ENCODE measurements around the gene NPLOC4. TPM values are rescaled to one million over a fixed set of nuclear protein-coding genes. Genes with fewer than 3 reads are reported as not detected.

Gene NPLOC4
- total and polyA plus RNA-seq, 2 of the 8 experiments (the other 6 are each of a cell fraction or from before 2014, with no cell fraction given): 70.7 to 92.7 TPM

GRCh38 chr17:81518785-81519283 lies 118.1 kb downstream of the NPLOC4 start:
- Histone ChIP-seq H4K8ac (ENCODE audit: extremely low read depth, insufficient read depth, low read length) (peak overlapping the region; percentile 76), H4K91ac (replicated peaks; ENCODE audit: insufficient read length, low read length) (peak overlapping the region; percentile 65), H3K14ac (ENCODE audit: insufficient read length) (no peak overlapping the region), H4K5ac (ENCODE audit: insufficient read length, low read depth, low read length) (no peak overlapping the region), H3K4me3 (ENCODE audit: extremely low read depth in 1 of 4, insufficient read depth in 2 of 4, low read depth in 3 of 4, low read length in 4 of 4) (peak overlapping the region; percentile 43 to 73 (median 46)), H2AFZ (ENCODE audit: low read length) (peak overlapping the region; percentile 17; the same call in 1 of the 2 replicates), H3K56ac (replicated peaks; ENCODE audit: insufficient read length, low read depth, low read length) (peak overlapping the region; percentile 30), H3K79me2 (ENCODE audit: control insufficient read depth in 1 of 2, insufficient read depth in 2 of 2, low read length in 2 of 2) (peaks cover 0 to 13% of the 10 kb centered on the region in 2 experiments; a peak in 2 of 4 replicates), H3K23ac (ENCODE audit: insufficient read length) (no peak overlapping the region), H3K4ac (replicated peaks; ENCODE audit: insufficient read length, low read depth, low read length) (peak overlapping the region; percentile 91), H2BK5ac (ENCODE audit: low read depth, low read length) (no peak overlapping the region), H3K4me1 (replicated peaks in 1 of 4; ENCODE audit: control insufficient read depth in 3 of 4, insufficient read depth in 4 of 4, low read length in 3 of 4) (peaks cover 0 to 57% (median 31%) of the 10 kb centered on the region in 4 experiments; a peak in 6 of 7 replicates), H3K36me3 (ENCODE audit: control insufficient read depth in 2 of 4, insufficient read depth in 4 of 4, low read length in 3 of 4) (no peaks in the 10 kb centered on the region), H2BK12ac (ENCODE audit: low read depth, low read length) (peak overlapping the region; percentile 39; the same call in 1 of the 2 replicates), H2BK15ac (ENCODE audit: low read length) (no peak overlapping the region; the same call in 1 of the 2 replicates), H3K9me3 (ENCODE audit: insufficient read depth in 2 of 2, low read depth in 1 of 2, low read length in 1 of 2) (no peaks in the 10 kb centered on the region), H4K20me1 (replicated peaks in 1 of 2; ENCODE audit: control insufficient read depth in 1 of 2, insufficient read depth in 2 of 2, low read length in 2 of 2) (peaks cover 2 to 11% of the 10 kb centered on the region in 2 experiments), H2AK5ac (ENCODE audit: low read depth, low read length) (no peak overlapping the region), H3K4me2 (ENCODE audit: insufficient read depth in 1 of 2, low read depth in 2 of 2, low read length in 2 of 2) (peak overlapping the region; percentile 74 to 95), H3K9ac (replicated peaks in 1 of 4; ENCODE audit: extremely low read depth in 1 of 4, low read depth in 3 of 4, low read length in 3 of 4) (peak overlapping the region in 2 of 4 experiments; percentile 13 to 32; a peak in 1 of 7 replicates), H3K79me1 (ENCODE audit: low read depth, low read length) (0 out of 2 replicates have a peak, but pooled peaks cover 5% of the 10 kb centered on the region), H2BK20ac (ENCODE audit: low read length) (no peak overlapping the region), H3K18ac (ENCODE audit: extremely low read depth, low read length) (peak overlapping the region; percentile 71), H3K27ac (ENCODE audit: low read depth, low read length) (no peak overlapping the region), H3K27me3 (replicated peaks in 1 of 4; ENCODE audit: control insufficient read depth in 3 of 4, extremely low read depth in 1 of 4, insufficient read depth in 3 of 4, low read length in 3 of 4) (peaks cover 0 to 43% (median 27%) of the 10 kb centered on the region in 4 experiments; a peak in 5 of 7 replicates), H2BK120ac (replicated peaks; ENCODE audit: low read depth, low read length) (no peak overlapping the region), H3K23me2 (ENCODE audit: low read depth, low read length) (peaks cover 21% of the 10 kb centered on the region; the same call in 1 of the 2 replicates)
- WGBS, 2 experiments (ENCODE audit: extremely low coverage in 1 of 2, insufficient coverage in 1 of 2, insufficient read length in 1 of 2, insufficient replicate concordance in 2 of 2, low coverage in 1 of 2, low lambda C conversion rate in 2 of 2, missing lambda C conversion rate in 1 of 2): 4% methylated on average over 38 of the region's 47 CpGs; no CpG with 5 or more reads in 1 of the 2 experiments
- POLR2A ChIA-PET (ENCODE audit: partially characterized antibody): interaction anchor here (0.7 to 30.5 kb wide), 12 partner anchors 11 to 276 kb away, joined by 3 to 1004 read pairs (median 5); partner anchors contain the start of genes ACTG1, FAAP100 and FSCN2
- no peak for FAIRE-seq
- TF ChIP-seq CEBPB (IDR thresholded peaks at IDR 0.05; ENCODE audit: low read depth, low read length) (no peak), NANOG (IDR thresholded peaks at IDR 0.05; ENCODE audit: insufficient read depth, low read depth, low read length, poor library complexity, severe bottlenecking) (no peak)
- TF ChIP-seq, protein P1, sequence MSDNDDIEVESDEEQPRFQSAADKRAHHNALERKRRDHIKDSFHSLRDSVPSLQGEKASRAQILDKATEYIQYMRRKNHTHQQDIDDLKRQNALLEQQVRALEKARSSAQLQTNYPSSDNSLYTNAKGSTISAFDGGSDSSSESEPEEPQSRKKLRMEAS (IDR thresholded peaks at IDR 0.05): peak; percentile 74
- CTCF ChIA-PET (ENCODE audit: partially characterized antibody): interaction anchor here (0.6 to 5.2 kb wide), 20 partner anchors 10 to 376 kb away, joined by 3 to 33 read pairs (median 3); no protein-coding TSS in a partner anchor
- DNase-seq (ENCODE audit: low read depth in 1 of 2, low spot score in 2 of 2): no peak

All from H1 (cell line).